BE2C (cell line): ENCODE measurements around the gene ATP2A3.

Experiments used
- DNase-seq: peaks from one replicate; pipeline ENCODE4 v3.0.0-alpha.2; 2020
- H3K27me3 ChIP-seq: fragments of 250-450 bp; sonication (Bioruptor Pico); 2 replicates; pipeline ENCODE4 v1.5.1; 2020; ENCODE audit warnings: mild to moderate bottlenecking
- H3K36me3 ChIP-seq: fragments of 250-450 bp; sonication (Bioruptor Pico); 2 replicates; pipeline ENCODE4 v1.5.1; 2020; ENCODE audit warnings: mild to moderate bottlenecking
- H3K4me1 ChIP-seq: fragments of 250-450 bp; sonication (Bioruptor Pico); 2 replicates; pipeline ENCODE4 v1.5.1; 2020
- H3K4me3 ChIP-seq: 2 replicates; pipeline ENCODE4 v1.5.1; 2011; ENCODE audit warnings: low read depth, low read length
- H3K9me3 ChIP-seq: fragments of 250-450 bp; sonication (Bioruptor Pico); 2 replicates; pipeline ENCODE4 v1.5.1; 2020
- TF ChIP-seq, protein P1 (sequence below): IDR thresholded peaks from 2 replicates; pipeline ENCODE4 v1.5.1; 2012; ENCODE audit warnings: mild to moderate bottlenecking, low read depth, low read length

Gene ATP2A3

DNA sequence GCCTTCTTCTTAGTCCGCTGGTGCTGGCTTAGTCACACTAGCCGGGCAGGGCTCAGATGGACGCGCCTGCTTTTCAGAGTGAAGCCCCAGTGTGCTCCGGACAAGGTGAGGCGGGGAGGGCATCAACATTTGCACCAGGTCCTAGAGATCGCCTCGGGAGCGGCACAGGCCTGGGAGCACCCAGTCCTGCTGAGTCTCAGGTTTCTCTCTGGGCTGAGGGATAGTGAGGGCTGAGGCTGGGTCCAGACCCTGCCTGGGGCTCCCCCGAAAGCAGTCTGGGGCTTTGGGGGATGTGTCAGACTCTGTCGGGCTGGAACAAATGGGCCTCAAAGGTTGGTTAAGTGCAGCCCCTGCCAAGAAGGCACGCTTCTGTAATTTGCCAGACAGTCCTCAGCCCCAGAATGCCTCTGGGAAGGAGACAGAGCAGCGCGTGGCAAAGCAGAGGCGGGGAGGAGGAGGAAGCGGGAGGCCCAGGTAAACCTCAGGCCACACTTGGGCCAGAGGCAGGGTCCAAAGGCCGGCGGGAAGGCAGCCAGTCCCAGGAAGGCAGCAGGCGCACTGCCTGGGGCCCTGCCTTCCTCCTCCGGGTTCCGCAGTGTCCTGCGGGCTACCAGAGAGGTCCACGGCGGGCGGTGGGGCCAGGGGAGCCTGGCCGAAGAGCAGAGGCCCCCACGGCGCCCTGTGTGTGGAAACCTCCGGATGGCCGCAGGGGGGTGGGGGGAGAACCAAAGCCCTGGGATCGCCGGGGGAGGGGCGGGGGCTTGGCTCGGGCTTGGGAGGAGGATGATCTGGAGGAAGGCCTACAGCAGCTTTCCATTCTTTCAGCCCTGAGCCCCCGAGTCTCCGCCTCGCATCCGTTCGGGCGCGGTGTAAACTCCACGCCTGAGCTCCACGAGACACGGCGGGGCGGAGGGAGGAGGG is 39.5 kb upstream of the ATP2A3 start:
- TF ChIP-seq, protein P1, sequence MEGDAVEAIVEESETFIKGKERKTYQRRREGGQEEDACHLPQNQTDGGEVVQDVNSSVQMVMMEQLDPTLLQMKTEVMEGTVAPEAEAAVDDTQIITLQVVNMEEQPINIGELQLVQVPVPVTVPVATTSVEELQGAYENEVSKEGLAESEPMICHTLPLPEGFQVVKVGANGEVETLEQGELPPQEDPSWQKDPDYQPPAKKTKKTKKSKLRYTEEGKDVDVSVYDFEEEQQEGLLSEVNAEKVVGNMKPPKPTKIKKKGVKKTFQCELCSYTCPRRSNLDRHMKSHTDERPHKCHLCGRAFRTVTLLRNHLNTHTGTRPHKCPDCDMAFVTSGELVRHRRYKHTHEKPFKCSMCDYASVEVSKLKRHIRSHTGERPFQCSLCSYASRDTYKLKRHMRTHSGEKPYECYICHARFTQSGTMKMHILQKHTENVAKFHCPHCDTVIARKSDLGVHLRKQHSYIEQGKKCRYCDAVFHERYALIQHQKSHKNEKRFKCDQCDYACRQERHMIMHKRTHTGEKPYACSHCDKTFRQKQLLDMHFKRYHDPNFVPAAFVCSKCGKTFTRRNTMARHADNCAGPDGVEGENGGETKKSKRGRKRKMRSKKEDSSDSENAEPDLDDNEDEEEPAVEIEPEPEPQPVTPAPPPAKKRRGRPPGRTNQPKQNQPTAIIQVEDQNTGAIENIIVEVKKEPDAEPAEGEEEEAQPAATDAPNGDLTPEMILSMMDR = no peak
- DNase-seq = no peak
- Histone ChIP-seq H3K4me1 (peaks cover 7% of the 10 kb centered on the region; the same call in 1 of the 2 replicates), H3K36me3 (peaks cover 6% of the 10 kb centered on the region; the same call in 1 of the 2 replicates), H3K27me3 (no peaks in the 10 kb centered on the region), H3K4me3 (no peak overlapping the region), H3K9me3 (no peaks in the 10 kb centered on the region)

DNA sequence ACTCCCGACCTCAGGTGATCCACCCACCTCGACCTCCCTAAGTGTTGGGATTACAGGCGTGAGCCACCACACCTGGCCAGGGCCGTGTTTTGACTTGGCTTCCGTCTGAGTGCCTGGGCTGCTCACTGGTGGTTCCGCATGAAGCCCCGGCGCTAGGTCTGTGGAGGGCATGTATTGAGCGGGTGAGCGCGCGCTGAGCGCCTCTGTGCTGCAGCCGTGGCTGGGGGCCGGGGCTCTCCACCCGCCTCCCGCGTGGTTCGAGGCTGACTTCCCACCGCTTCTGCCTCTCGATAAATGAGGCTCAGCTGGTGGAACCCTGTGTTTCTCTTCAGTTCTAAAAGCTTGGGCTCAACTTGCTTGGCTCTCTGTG is 38.9 kb upstream of the ATP2A3 start:
- Histone ChIP-seq H3K27me3 (no peaks in the 10 kb centered on the region), H3K36me3 (peaks cover 3% of the 10 kb centered on the region; the same call in 1 of the 2 replicates), H3K9me3 (no peaks in the 10 kb centered on the region), H3K4me3 (no peak overlapping the region), H3K4me1 (peaks cover 7% of the 10 kb centered on the region; the same call in 1 of the 2 replicates)
- DNase-seq = no peak
- TF ChIP-seq, protein P1 = no peak

DNA sequence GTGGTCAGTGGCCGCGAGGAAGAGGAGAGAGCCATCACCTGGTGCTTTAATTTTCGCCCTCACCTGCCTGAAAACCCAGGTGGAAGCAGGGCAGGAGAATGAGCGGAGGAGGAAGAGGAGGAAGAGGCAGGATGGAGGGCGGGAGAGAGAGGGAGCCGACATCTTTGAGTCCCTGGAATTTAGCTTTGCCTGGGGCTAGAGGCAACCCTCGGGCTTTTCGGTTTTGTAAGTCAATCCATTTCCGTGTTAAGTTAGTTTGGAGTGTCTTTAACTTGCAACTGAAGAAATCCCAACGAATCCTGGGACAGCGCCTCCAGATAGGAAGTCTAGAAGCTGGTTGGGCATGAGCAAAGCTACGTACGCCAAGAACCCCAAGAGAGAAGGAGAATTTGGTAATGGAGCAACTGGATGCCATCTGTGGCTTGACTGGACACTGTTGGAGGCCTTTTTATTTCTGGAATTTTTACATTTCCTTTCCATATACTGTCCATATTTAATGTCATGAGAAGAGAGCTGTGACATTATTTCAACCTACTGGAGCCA is 36.9 kb upstream of the ATP2A3 start:
- TF ChIP-seq, protein P1 = no peak
- DNase-seq = no peak
- Histone ChIP-seq H3K27me3 (no peaks in the 10 kb centered on the region), H3K4me1 (no peaks in the 10 kb centered on the region), H3K4me3 (no peak overlapping the region), H3K9me3 (no peaks in the 10 kb centered on the region), H3K36me3 (peaks cover under 1% of the 10 kb centered on the region; the same call in 1 of the 2 replicates)

DNA sequence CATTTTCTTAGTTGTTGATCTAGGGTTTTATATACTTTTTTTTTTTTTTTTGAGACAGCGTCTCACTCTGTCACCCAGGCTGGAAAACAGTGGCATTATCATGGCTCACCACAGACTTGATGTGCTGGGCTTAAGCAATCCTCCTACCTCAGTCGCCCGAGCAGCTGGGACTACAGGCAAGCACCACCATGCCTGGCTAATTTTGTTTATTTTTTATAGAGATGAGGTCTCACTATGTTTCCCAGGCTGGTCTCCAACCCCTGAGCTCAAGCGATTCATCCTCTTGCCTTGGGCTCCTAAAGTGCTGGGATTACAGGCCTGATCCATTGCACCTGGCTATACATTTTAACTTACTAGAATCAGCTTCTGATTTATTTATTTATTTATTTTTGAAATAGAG is 34.2 kb upstream of the ATP2A3 start:
- Histone ChIP-seq H3K4me1 (no peaks in the 10 kb centered on the region), H3K9me3 (no peaks in the 10 kb centered on the region), H3K36me3 (no peaks in the 10 kb centered on the region), H3K27me3 (no peaks in the 10 kb centered on the region), H3K4me3 (no peak overlapping the region)
- no peak for DNase-seq
- TF ChIP-seq, protein P1 = no peak

DNA sequence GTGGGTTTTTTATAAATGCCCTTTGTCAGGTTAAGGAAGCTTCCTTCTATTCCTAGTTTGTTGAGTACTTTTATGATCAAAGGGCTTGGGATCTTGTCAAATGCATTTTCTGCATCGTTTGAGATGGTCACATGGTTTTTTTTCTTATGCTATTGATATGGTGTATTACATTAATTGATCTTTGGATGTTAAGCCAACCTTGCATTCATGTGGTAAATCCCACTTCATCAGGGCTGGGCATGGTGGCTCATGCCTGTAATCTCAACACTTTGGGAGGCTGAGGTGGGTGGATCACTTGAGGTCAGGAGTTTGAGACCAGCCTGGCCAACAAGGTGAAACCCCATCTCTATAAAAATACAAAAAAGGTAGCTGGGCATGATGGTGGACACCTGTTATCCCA is 30.8 kb upstream of the ATP2A3 start:
- Histone ChIP-seq H3K9me3 (no peaks in the 10 kb centered on the region), H3K4me1 (no peaks in the 10 kb centered on the region), H3K4me3 (no peak overlapping the region), H3K36me3 (no peaks in the 10 kb centered on the region), H3K27me3 (no peaks in the 10 kb centered on the region)
- no peak for DNase-seq
- TF ChIP-seq, protein P1 = no peak

DNA sequence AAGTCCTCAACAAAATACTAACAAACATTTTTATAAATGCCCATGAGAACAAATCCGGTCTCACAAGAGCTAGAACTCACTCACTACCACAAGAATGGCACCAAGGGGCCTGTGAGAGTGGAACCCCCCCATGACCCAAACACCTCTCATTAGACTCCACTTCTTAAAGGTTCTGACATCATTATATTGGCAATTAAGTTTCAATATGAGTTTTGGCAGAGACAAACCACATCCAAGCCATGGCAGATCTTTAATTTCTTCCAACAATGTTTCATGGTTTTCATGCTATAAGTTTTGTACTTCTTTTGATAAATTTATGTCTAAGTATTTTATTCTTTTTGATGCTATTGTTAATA is 30.0 kb upstream of the ATP2A3 start:
- Histone ChIP-seq H3K4me1 (no peaks in the 10 kb centered on the region), H3K4me3 (no peak overlapping the region), H3K36me3 (no peaks in the 10 kb centered on the region), H3K9me3 (no peaks in the 10 kb centered on the region), H3K27me3 (no peaks in the 10 kb centered on the region)
- DNase-seq = no peak
- TF ChIP-seq, protein P1 = no peak
